GM21381 (cell line): ENCODE data around the gene DLGAP1.
"Not testable (repeated sequence)": the region's sequence is repeated elsewhere in the genome, so short reads cannot be mapped to it uniquely, and the experiment has no call there.

Experiments used
- ATAC-seq: cut with Tn5 transposase; IDR thresholded peaks from one replicate; pipeline ENCODE4 v1.9.1; 2021; ENCODE audit warnings: mild to moderate bottlenecking, moderate library complexity; ENCODE audit not compliant: unreplicated experiment

The DLGAP1 gene

GRCh38 chr18:3493501-3494244 is 961.4 kb downstream of the DLGAP1 start:
- no peak for ATAC-seq

- no peak for ATAC-seq
These were observed 962.4 kb downstream of the DLGAP1 start for GRCh38 chr18:3492721-3493120.

- ATAC-seq: no peak
These were observed 963.0 kb downstream of the DLGAP1 start for GRCh38 chr18:3491981-3492555.

- no peak for ATAC-seq
These were observed 965.6 kb downstream of the DLGAP1 start for GRCh38 chr18:3489462-3489861.

GRCh38 chr18:3486512-3486911 is 968.6 kb downstream of the DLGAP1 start:
- ATAC-seq: no peak

- no peak for ATAC-seq
These were observed 969.7 kb downstream of the DLGAP1 start for GRCh38 chr18:3485153-3486149.

GRCh38 chr18:3482258-3482657 is 972.8 kb downstream of the DLGAP1 start:
- ATAC-seq: no peak

GRCh38 chr18:3481696-3482210 is 973.4 kb downstream of the DLGAP1 start:
- no peak for ATAC-seq

GRCh38 chr18:3480827-3481573 is 974.1 kb downstream of the DLGAP1 start:
- ATAC-seq: no peak

GRCh38 chr18:3479978-3480509 is 975.1 kb downstream of the DLGAP1 start:
- ATAC-seq: no peak

- ATAC-seq: no peak
These were observed 976.7 kb downstream of the DLGAP1 start for GRCh38 chr18:3478262-3478978.

GRCh38 chr18:3472681-3473544 is 982.2 kb downstream of the DLGAP1 start:
- ATAC-seq: peak; percentile 79

GRCh38 chr18:3472121-3472520 is 983.0 kb downstream of the DLGAP1 start:
- ATAC-seq: not testable (repeated sequence)

GRCh38 chr18:3471141-3471648 is 983.9 kb downstream of the DLGAP1 start:
- no peak for ATAC-seq

- no peak for ATAC-seq
These were observed 986.3 kb downstream of the DLGAP1 start for GRCh38 chr18:3468833-3469232.

- ATAC-seq: no peak
These were observed 986.9 kb downstream of the DLGAP1 start for GRCh38 chr18:3468066-3468705.

GRCh38 chr18:3466872-3467271 is 988.2 kb downstream of the DLGAP1 start:
- ATAC-seq: no peak

- ATAC-seq: no peak
These were observed 989.1 kb downstream of the DLGAP1 start for GRCh38 chr18:3466045-3466444.
